Endothelial cell of umbilical vein (primary cell): ENCODE results near the gene PIGM. TPM values are rescaled to one million over a fixed set of nuclear protein-coding genes. Genes with fewer than 3 reads are reported as not detected.

ENCODE experiments used
- BruUV-seq: library from RNA; stranded (reverse); fragments of 400-500 nt; replicated peaks from 2 replicates; lab custom pipeline; 2021; lab: Mats Ljungman, UMichigan
- CTCF ChIA-PET: fragments of 300-600, 350-600 bp; sonication (Branson Sonifier 250); formaldehyde crosslinking; loops from one replicate; lab custom pipeline; 2021; ENCODE audit warnings: antibody characterized with exemption, inconsistent platforms; lab: Charles Lee
- POLR2A ChIA-PET: fragments of 300-600, 350-600 bp; sonication (Branson Sonifier 250); formaldehyde crosslinking; loops from one replicate; lab custom pipeline; 2021; ENCODE audit warnings: antibody characterized with exemption, inconsistent platforms; lab: Charles Lee
- DNase-seq: peaks from one replicate; pipeline ENCODE4 v3.0.0-alpha.2; 2011; ENCODE audit warnings: low read depth, low spot score
- FAIRE-seq: peaks from 2 replicates; lab custom pipeline; 2011; peaks lifted over from hg19 to GRCh38; lab: Jason Lieb, UNC
- H2AFZ ChIP-seq: 2 replicates; pipeline ENCODE4 v1.6.0; 2012; ENCODE audit warnings: low read depth, low read length, control low read depth, inconsistent platforms
- H3K27ac ChIP-seq: 2 replicates; pipeline ENCODE4 v1.5.1; 2011; ENCODE audit warnings: low read depth, mild to moderate bottlenecking, control low read depth, low read length, moderate library complexity; ENCODE audit not compliant: insufficient read depth
- H3K27me3 ChIP-seq, 2 experiments: 2 replicates each; pipeline versions ENCODE4 v1.6.0 to v1.6.1; 2011; ENCODE audit warnings: low read length in 2 of 2, mixed read lengths in 1 of 2; ENCODE audit not compliant: control insufficient read depth in 2 of 2, insufficient read depth in 2 of 2
- H3K36me3 ChIP-seq, 2 experiments: 2 replicates in 1 of 2; 3 replicates in 1 of 2; pipeline ENCODE4 v1.5.1; 2011; ENCODE audit warnings: low read length in 2 of 2, mild to moderate bottlenecking in 1 of 2, moderate library complexity in 1 of 2; ENCODE audit not compliant: control insufficient read depth in 2 of 2, insufficient read depth in 2 of 2; ENCODE audit errors: extremely low read depth in 1 of 2
- H3K4me1 ChIP-seq: 3 replicates; pipeline ENCODE4 v1.5.1; 2011; ENCODE audit warnings: mild to moderate bottlenecking, low read length; ENCODE audit not compliant: control insufficient read depth, insufficient read depth; ENCODE audit errors: extremely low read depth
- H3K4me2 ChIP-seq: 2 replicates; pipeline ENCODE4 v1.6.1; 2011; ENCODE audit warnings: low read length, control low read depth, mixed read lengths; ENCODE audit not compliant: insufficient read depth
- H3K4me3 ChIP-seq, 3 experiments: fragments of 200-600 bp in 1 of 3; sonication (generic), shearing (Covaris generic) in 1 of 3; replicated peaks in 1 of 3; 2 replicates each; pipeline ENCODE4 v1.5.1; 2011 to 2016; ENCODE audit warnings: control low read depth in 3 of 3, low read length in 3 of 3, mild to moderate bottlenecking in 2 of 3, inconsistent platforms in 1 of 3, low read depth in 1 of 3, moderate library complexity in 1 of 3; ENCODE audit not compliant: insufficient read depth in 1 of 3
- H3K79me2 ChIP-seq: 2 replicates; pipeline ENCODE4 v1.6.0; 2012; ENCODE audit warnings: low read length, inconsistent platforms; ENCODE audit not compliant: control insufficient read depth, insufficient read depth
- H3K9ac ChIP-seq: replicated peaks from 2 replicates; pipeline ENCODE3; 2011; ENCODE audit warnings: low read length, control low read depth; ENCODE audit not compliant: insufficient read depth; ENCODE audit errors: extremely low read depth
- H3K9me1 ChIP-seq: replicated peaks from 3 replicates; pipeline ENCODE4 v1.6.0; 2011; ENCODE audit warnings: mild to moderate bottlenecking, low read length; ENCODE audit not compliant: control insufficient read depth, insufficient read depth; ENCODE audit errors: extremely low read depth
- H3K9me3 ChIP-seq: replicated peaks from 2 replicates; pipeline ENCODE4 v1.5.1; 2012; ENCODE audit warnings: low read length, inconsistent platforms; ENCODE audit not compliant: control insufficient read depth, insufficient read depth
- H4K20me1 ChIP-seq: replicated peaks from 2 replicates; pipeline ENCODE3; 2011; ENCODE audit warnings: mild to moderate bottlenecking, low read length; ENCODE audit not compliant: control insufficient read depth, insufficient read depth; ENCODE audit errors: extremely low read depth
- EZH2 ChIP-seq: IDR thresholded peaks from 2 replicates; pipeline ENCODE4 v1.6.1; 2012; ENCODE audit warnings: borderline replicate concordance, low read depth, mild to moderate bottlenecking, moderate library complexity, low read length, inconsistent platforms; ENCODE audit not compliant: severe bottlenecking
- FOS ChIP-seq: IDR thresholded peaks from 2 replicates; pipeline ENCODE4 v1.6.1; 2011; ENCODE audit warnings: mild to moderate bottlenecking, low read length, moderate library complexity, borderline replicate concordance; ENCODE audit not compliant: insufficient read depth
- GATA2 ChIP-seq: IDR thresholded peaks from 2 replicates; pipeline ENCODE4 v1.7.0; 2011; ENCODE audit warnings: low read depth, mild to moderate bottlenecking, moderate library complexity, mixed read lengths, low read length; ENCODE audit not compliant: insufficient read length, insufficient read depth
- JUN ChIP-seq: IDR thresholded peaks from 2 replicates; pipeline ENCODE4 v1.6.1; 2011; ENCODE audit warnings: borderline replicate concordance, low read depth; ENCODE audit not compliant: insufficient read length, insufficient read depth
- MYC ChIP-seq: IDR thresholded peaks from one replicate; pipeline ENCODE4 v1.6.1; 2011; ENCODE audit warnings: mild to moderate bottlenecking, low read depth, low read length
- POLR2A ChIP-seq: IDR thresholded peaks from 2 replicates; pipeline ENCODE4 v1.6.1; 2012; ENCODE audit warnings: low read depth, mild to moderate bottlenecking, control low read depth, low read length
- POLR2AphosphoS5 ChIP-seq: IDR thresholded peaks from 2 replicates; pipeline ENCODE4 v1.6.1; 2012; ENCODE audit warnings: low read depth, mild to moderate bottlenecking, control low read depth, low read length, moderate library complexity; ENCODE audit not compliant: insufficient read depth
- dilution Hi-C: fragments of 300-500 bp; cut with MboI; formaldehyde crosslinking; loops from one replicate; pipeline ENCODE4 v1.15.0; 2019; ENCODE audit warnings: low sequenced_read_pairs; ENCODE audit not compliant: extremely low pct_ligation_motif_present
- intact Hi-C: fragments of 100-400 bp; cut with micrococcal nuclease; formaldehyde crosslinking; loops from one replicate; pipeline ENCODE4 v1.10.0; 2022
- polyA plus RNA-seq, 4 experiments: library from polyadenylated mRNA; depleted of rRNA in 3 of 4; stranded (reverse) in 3 of 4; unstranded in 1 of 4; fragments of >200 nt; gene quantifications; 2 replicates each; pipeline versions ENCODE4 v1.2.1 to v1.2.3, GENCODE V29; 2011 to 2012; ENCODE audit warnings: missing spikeins in 1 of 4
- total RNA-seq: library from RNA; stranded (reverse); gene quantifications from 2 replicates; pipeline ENCODE4 v1.2.3, GENCODE V29; 2021
- TF ChIP-seq, protein P1 (sequence below): IDR thresholded peaks from 2 replicates; pipeline ENCODE4 v1.6.1; 2011; ENCODE audit not compliant: insufficient read depth, insufficient read length
- TF ChIP-seq, protein P2 (sequence below), 2 donors: IDR thresholded peaks; 1 replicate in 1 of 2; 2 replicates in 1 of 2; pipeline ENCODE4 v1.5.1; 2011; ENCODE audit warnings: low read length in 2 of 2, mild to moderate bottlenecking in 2 of 2, moderate library complexity in 2 of 2, control low read depth in 1 of 2, inconsistent platforms in 1 of 2, low read depth in 1 of 2; ENCODE audit not compliant: insufficient read depth in 1 of 2; ENCODE audit errors: extremely low read depth in 1 of 2

Gene PIGM
- total and polyA plus RNA-seq, 2 donors (not counting 3 experiments of a cell fraction or from before 2014, with no cell fraction given), result 3.4 to 5.4 TPM

DNA sequence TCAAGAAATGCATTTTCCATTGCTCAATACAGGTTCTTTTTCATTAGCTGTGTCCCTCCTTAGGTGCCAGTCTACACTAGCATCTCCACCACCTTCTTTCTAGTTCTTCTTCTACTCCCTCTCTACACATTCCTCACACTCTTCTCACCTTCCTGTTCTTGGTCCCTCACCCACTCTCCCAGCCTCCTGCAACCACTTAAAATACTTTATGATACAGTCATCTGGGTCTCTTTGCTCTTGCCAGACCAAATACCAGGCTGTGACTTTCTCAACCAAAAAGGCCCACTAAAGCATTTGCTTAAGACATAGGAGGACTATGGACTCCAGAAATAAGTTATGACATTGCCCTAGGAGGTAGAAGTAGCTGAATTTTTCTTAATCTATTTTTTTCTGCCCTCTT, 35.1 kb downstream of the PIGM start:
- Histone ChIP-seq H3K9me1 (no peaks in the 10 kb centered on the region), H3K79me2 (no peaks in the 10 kb centered on the region), H3K36me3 (no peaks in the 10 kb centered on the region), H3K27ac (no peak overlapping the region), H3K9me3 (no peaks in the 10 kb centered on the region), H2AFZ (no peak overlapping the region), H4K20me1 (no peaks in the 10 kb centered on the region), H3K4me1 (no peaks in the 10 kb centered on the region), H3K27me3 (peaks cover 13 to 15% of the 10 kb centered on the region in 2 experiments), H3K4me2 (no peak overlapping the region), H3K9ac (no peak overlapping the region), H3K4me3 (no peak overlapping the region)
- dilution Hi-C loops, result no loop called here
- no peak for TF ChIP-seq MYC
- no peak for TF ChIP-seq GATA2
- TF ChIP-seq FOS, result no peak
- TF ChIP-seq JUN, result no peak
- no peak for TF ChIP-seq POLR2AphosphoS5
- TF ChIP-seq POLR2A, result no peak
- TF ChIP-seq, protein P1, sequence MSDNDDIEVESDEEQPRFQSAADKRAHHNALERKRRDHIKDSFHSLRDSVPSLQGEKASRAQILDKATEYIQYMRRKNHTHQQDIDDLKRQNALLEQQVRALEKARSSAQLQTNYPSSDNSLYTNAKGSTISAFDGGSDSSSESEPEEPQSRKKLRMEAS, result no peak
- TF ChIP-seq, protein P2, sequence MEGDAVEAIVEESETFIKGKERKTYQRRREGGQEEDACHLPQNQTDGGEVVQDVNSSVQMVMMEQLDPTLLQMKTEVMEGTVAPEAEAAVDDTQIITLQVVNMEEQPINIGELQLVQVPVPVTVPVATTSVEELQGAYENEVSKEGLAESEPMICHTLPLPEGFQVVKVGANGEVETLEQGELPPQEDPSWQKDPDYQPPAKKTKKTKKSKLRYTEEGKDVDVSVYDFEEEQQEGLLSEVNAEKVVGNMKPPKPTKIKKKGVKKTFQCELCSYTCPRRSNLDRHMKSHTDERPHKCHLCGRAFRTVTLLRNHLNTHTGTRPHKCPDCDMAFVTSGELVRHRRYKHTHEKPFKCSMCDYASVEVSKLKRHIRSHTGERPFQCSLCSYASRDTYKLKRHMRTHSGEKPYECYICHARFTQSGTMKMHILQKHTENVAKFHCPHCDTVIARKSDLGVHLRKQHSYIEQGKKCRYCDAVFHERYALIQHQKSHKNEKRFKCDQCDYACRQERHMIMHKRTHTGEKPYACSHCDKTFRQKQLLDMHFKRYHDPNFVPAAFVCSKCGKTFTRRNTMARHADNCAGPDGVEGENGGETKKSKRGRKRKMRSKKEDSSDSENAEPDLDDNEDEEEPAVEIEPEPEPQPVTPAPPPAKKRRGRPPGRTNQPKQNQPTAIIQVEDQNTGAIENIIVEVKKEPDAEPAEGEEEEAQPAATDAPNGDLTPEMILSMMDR (IDR thresholded peaks at IDR 0.05; ENCODE audit: extremely low read depth in 1 of 2, insufficient read depth in 1 of 2, low read depth in 1 of 2, low read length in 2 of 2), result no peak
- no peak for TF ChIP-seq EZH2
- intact Hi-C loops, result no loop called here
- DNase-seq, result no peak
- ChIA-PET POLR2A (no interaction called here), CTCF (interaction anchor here (0.9 to 1.3 kb wide), 3 partner anchors 10 to 65 kb away, joined by 3 to 5 read pairs (median 3); no protein-coding TSS in a partner anchor)
- BruUV-seq, result no TSS peak
- FAIRE-seq, result no peak
